ENCODE measurements around the gene PAK6.

PAK6 gene

DNA sequence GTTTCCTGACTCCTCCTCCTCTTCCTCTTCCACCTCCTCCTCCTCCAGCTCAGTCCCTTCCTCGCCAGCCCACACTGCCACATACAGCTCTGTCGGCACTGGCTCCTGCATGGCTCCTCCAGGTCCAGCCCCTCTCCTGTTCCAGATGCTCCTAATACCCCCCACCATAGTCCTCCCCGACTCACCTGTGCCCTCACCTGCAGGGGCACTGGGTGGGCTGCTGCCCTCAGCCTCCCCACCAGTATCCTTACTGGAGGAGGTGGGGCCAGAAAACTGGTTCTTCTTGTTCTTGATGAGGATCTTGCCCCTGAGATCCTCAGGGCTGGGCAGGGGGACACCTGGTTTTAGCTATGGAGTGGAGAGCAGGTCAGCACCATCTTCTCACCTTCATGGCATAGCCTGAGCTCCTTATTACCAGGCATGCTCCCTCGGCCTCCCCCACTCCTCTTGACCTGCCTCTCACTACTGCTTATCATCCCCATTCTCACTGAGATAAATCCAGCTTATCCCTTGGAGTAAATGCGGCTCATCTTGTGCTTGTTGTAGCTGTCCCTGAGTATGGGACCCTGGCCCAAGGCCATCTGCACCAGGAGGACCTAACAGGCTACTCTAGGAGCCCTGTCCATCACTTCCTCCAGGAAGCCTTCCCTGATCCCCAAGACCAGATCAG, 57.8 kb downstream of the PAK6 start:
- no peak for DNase-seq
- Histone ChIP-seq H3K9me3 (ENCODE audit: insufficient read depth, low read length, severe bottlenecking) (no peaks in the 10 kb centered on the region), H3K9ac (ENCODE audit: low read depth, low read length) (no peak overlapping the region), H3K79me2 (ENCODE audit: insufficient read depth, low read length) (no peaks in the 10 kb centered on the region), H3K4me2 (ENCODE audit: insufficient read depth, low read length) (no peak overlapping the region), H3K4me3 (ENCODE audit: low read depth in 1 of 2, low read length in 2 of 2) (no peak overlapping the region), H4K20me1 (ENCODE audit: insufficient read depth, low read length) (no peaks in the 10 kb centered on the region), H3K4me1 (ENCODE audit: insufficient read depth, low read length) (no peaks in the 10 kb centered on the region), H3K27ac (ENCODE audit: low read length) (no peak overlapping the region), H3K27me3 (ENCODE audit: insufficient read depth, low read length, poor library complexity) (no peaks in the 10 kb centered on the region), H3K36me3 (ENCODE audit: insufficient read depth, low read length) (peaks cover 15% of the 10 kb centered on the region), H2AFZ (ENCODE audit: low read depth, low read length) (no peak overlapping the region)
- no peak for TF ChIP-seq EZH2 (IDR thresholded peaks at IDR 0.05; ENCODE audit: borderline replicate concordance, low read depth, low read length, severe bottlenecking)
- TF ChIP-seq, protein P1, sequence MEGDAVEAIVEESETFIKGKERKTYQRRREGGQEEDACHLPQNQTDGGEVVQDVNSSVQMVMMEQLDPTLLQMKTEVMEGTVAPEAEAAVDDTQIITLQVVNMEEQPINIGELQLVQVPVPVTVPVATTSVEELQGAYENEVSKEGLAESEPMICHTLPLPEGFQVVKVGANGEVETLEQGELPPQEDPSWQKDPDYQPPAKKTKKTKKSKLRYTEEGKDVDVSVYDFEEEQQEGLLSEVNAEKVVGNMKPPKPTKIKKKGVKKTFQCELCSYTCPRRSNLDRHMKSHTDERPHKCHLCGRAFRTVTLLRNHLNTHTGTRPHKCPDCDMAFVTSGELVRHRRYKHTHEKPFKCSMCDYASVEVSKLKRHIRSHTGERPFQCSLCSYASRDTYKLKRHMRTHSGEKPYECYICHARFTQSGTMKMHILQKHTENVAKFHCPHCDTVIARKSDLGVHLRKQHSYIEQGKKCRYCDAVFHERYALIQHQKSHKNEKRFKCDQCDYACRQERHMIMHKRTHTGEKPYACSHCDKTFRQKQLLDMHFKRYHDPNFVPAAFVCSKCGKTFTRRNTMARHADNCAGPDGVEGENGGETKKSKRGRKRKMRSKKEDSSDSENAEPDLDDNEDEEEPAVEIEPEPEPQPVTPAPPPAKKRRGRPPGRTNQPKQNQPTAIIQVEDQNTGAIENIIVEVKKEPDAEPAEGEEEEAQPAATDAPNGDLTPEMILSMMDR (IDR thresholded peaks at IDR 0.05; ENCODE audit: borderline replicate concordance, extremely low read depth, low read length, poor library complexity, severe bottlenecking): no peak
- ATAC-seq (ENCODE audit: insufficient read depth, low read depth): no peak

- Histone ChIP-seq H2AFZ (ENCODE audit: low read depth, low read length) (no peak overlapping the region), H3K9ac (ENCODE audit: low read depth, low read length) (no peak overlapping the region), H4K20me1 (ENCODE audit: insufficient read depth, low read length) (no peaks in the 10 kb centered on the region), H3K79me2 (ENCODE audit: insufficient read depth, low read length) (no peaks in the 10 kb centered on the region), H3K4me2 (ENCODE audit: insufficient read depth, low read length) (no peak overlapping the region), H3K27ac (ENCODE audit: low read length) (no peak overlapping the region), H3K36me3 (ENCODE audit: insufficient read depth, low read length) (peaks cover 19% of the 10 kb centered on the region), H3K4me3 (ENCODE audit: low read depth in 1 of 2, low read length in 2 of 2) (no peak overlapping the region), H3K27me3 (ENCODE audit: insufficient read depth, low read length, poor library complexity) (no peaks in the 10 kb centered on the region), H3K9me3 (ENCODE audit: insufficient read depth, low read length, severe bottlenecking) (no peaks in the 10 kb centered on the region), H3K4me1 (ENCODE audit: insufficient read depth, low read length) (no peaks in the 10 kb centered on the region)
- no peak for ATAC-seq (ENCODE audit: insufficient read depth, low read depth)
- TF ChIP-seq, protein P1 (IDR thresholded peaks at IDR 0.05; ENCODE audit: borderline replicate concordance, extremely low read depth, low read length, poor library complexity, severe bottlenecking): no peak
- no peak for TF ChIP-seq EZH2 (IDR thresholded peaks at IDR 0.05; ENCODE audit: borderline replicate concordance, low read depth, low read length, severe bottlenecking)
- no peak for DNase-seq
Measured at GRCh38 chr15:40297356-40297755, 58.5 kb downstream of the PAK6 start.

- Histone ChIP-seq H3K4me2 (ENCODE audit: insufficient read depth, low read length) (no peak overlapping the region), H3K9me3 (ENCODE audit: insufficient read depth, low read length, severe bottlenecking) (no peaks in the 10 kb centered on the region), H2AFZ (ENCODE audit: low read depth, low read length) (no peak overlapping the region), H3K27me3 (ENCODE audit: insufficient read depth, low read length, poor library complexity) (no peaks in the 10 kb centered on the region), H3K9ac (ENCODE audit: low read depth, low read length) (no peak overlapping the region), H3K27ac (ENCODE audit: low read length) (no peak overlapping the region), H3K4me1 (ENCODE audit: insufficient read depth, low read length) (no peaks in the 10 kb centered on the region), H3K79me2 (ENCODE audit: insufficient read depth, low read length) (no peaks in the 10 kb centered on the region), H3K36me3 (ENCODE audit: insufficient read depth, low read length) (peaks cover 27% of the 10 kb centered on the region), H3K4me3 (ENCODE audit: low read depth in 1 of 2, low read length in 2 of 2) (no peak overlapping the region), H4K20me1 (ENCODE audit: insufficient read depth, low read length) (no peaks in the 10 kb centered on the region)
- no peak for DNase-seq
- no peak for ATAC-seq (ENCODE audit: insufficient read depth, low read depth)
- no peak for TF ChIP-seq EZH2 (IDR thresholded peaks at IDR 0.05; ENCODE audit: borderline replicate concordance, low read depth, low read length, severe bottlenecking)
Measured at GRCh38 chr15:40298216-40298935, 59.5 kb downstream of the PAK6 start.

GRCh38 chr15:40300367-40300766, 61.5 kb downstream of the PAK6 start:
- Histone ChIP-seq H3K79me2 (ENCODE audit: insufficient read depth, low read length) (no peaks in the 10 kb centered on the region), H3K27ac (ENCODE audit: low read length) (no peak overlapping the region), H3K4me2 (ENCODE audit: insufficient read depth, low read length) (no peak overlapping the region), H3K9ac (ENCODE audit: low read depth, low read length) (no peak overlapping the region), H2AFZ (ENCODE audit: low read depth, low read length) (no peak overlapping the region), H3K9me3 (ENCODE audit: insufficient read depth, low read length, severe bottlenecking) (no peaks in the 10 kb centered on the region), H3K4me1 (ENCODE audit: insufficient read depth, low read length) (no peaks in the 10 kb centered on the region), H4K20me1 (ENCODE audit: insufficient read depth, low read length) (no peaks in the 10 kb centered on the region), H3K4me3 (ENCODE audit: low read depth in 1 of 2, low read length in 2 of 2) (no peak overlapping the region), H3K36me3 (ENCODE audit: insufficient read depth, low read length) (peaks cover 27% of the 10 kb centered on the region), H3K27me3 (ENCODE audit: insufficient read depth, low read length, poor library complexity) (no peaks in the 10 kb centered on the region)
- ATAC-seq (ENCODE audit: insufficient read depth, low read depth) (no peak), DNase-seq (no peak)
- no peak for TF ChIP-seq EZH2 (IDR thresholded peaks at IDR 0.05; ENCODE audit: borderline replicate concordance, low read depth, low read length, severe bottlenecking)
- TF ChIP-seq, protein P1 (IDR thresholded peaks at IDR 0.05; ENCODE audit: borderline replicate concordance, extremely low read depth, low read length, poor library complexity, severe bottlenecking): no peak

Data from DND-41 (cell line).